ENCODE results near the gene TRAPPC2.
A peak's percentile ranks its signal among the peaks of the same experiment; 100 is the strongest.

The TRAPPC2 gene

GRCh38 chrX:13750204-13750603 lies 15.8 kb upstream of the TRAPPC2 start:
- peak; percentile 48 for TF ChIP-seq CTCF (conservative IDR thresholded peaks at IDR 0.05; ENCODE audit: low read length)
- DNase-seq (ENCODE audit: low read depth): peak; percentile 20
- no peak overlapping the region for H3K4me3 ChIP-seq (ENCODE audit: low read length)

- no peak for DNase-seq (ENCODE audit: low read depth)
- no peak overlapping the region for H3K4me3 ChIP-seq (ENCODE audit: low read length)
- TF ChIP-seq CTCF (conservative IDR thresholded peaks at IDR 0.05; ENCODE audit: low read length): no peak
Measured at GRCh38 chrX:13748486-13748885, 14.1 kb upstream of the TRAPPC2 start.

GRCh38 chrX:13747836-13748235 lies 13.4 kb upstream of the TRAPPC2 start:
- H3K4me3 ChIP-seq (ENCODE audit: low read length): no peak overlapping the region
- DNase-seq (ENCODE audit: low read depth): peak; percentile 67
- peak; percentile 68 for TF ChIP-seq CTCF (conservative IDR thresholded peaks at IDR 0.05; ENCODE audit: low read length)

GRCh38 chrX:13742397-13743176 lies 8.2 kb upstream of the TRAPPC2 start:
- DNase-seq (ENCODE audit: low read depth): no peak
- H3K4me3 ChIP-seq (ENCODE audit: low read length): no peak overlapping the region
- no peak for TF ChIP-seq CTCF (conservative IDR thresholded peaks at IDR 0.05; ENCODE audit: low read length)

GRCh38 chrX:13741695-13742094 lies 7.3 kb upstream of the TRAPPC2 start:
- no peak for TF ChIP-seq CTCF (conservative IDR thresholded peaks at IDR 0.05; ENCODE audit: low read length)
- no peak for DNase-seq (ENCODE audit: low read depth)
- no peak overlapping the region for H3K4me3 ChIP-seq (ENCODE audit: low read length)

- H3K4me3 ChIP-seq (ENCODE audit: low read length): peak overlapping the region; percentile 79
Measured at GRCh38 chrX:13733506-13733905, 914 bp downstream of the TRAPPC2 start.

More at GRCh38 chrX:13733506-13733905, 914 bp downstream of the TRAPPC2 start:
- DNase-seq (ENCODE audit: low read depth): peak; percentile 23
- no peak for TF ChIP-seq CTCF (conservative IDR thresholded peaks at IDR 0.05; ENCODE audit: low read length)

Measured in AG10803 (cell line).